NB4 (cell line): ENCODE measurements around the gene ABRAXAS1.

Experiments
- DNase-seq: peaks from one replicate; pipeline ENCODE4 v3.0.0; 2010; ENCODE audit warnings: low read depth
- H3K4me3 ChIP-seq: one replicate; pipeline ENCODE4 v1.5.1; 2011; ENCODE audit warnings: mild to moderate bottlenecking, low read depth, low read length, moderate library complexity
- MYC ChIP-seq: IDR thresholded peaks from 2 replicates; pipeline ENCODE4 v1.6.1; 2011; ENCODE audit warnings: low read depth, low read length
- POLR2A ChIP-seq: IDR thresholded peaks from 2 replicates; pipeline ENCODE4 v1.6.1; 2011; ENCODE audit warnings: mild to moderate bottlenecking; ENCODE audit not compliant: insufficient read length; ENCODE audit errors: extremely low read depth
- TF ChIP-seq, protein P1 (sequence below): IDR thresholded peaks from one replicate; pipeline ENCODE4 v1.5.1; 2012; ENCODE audit warnings: low read depth, low read length
- TF ChIP-seq, protein P2 (sequence below): IDR thresholded peaks from 2 replicates; pipeline ENCODE4 v1.6.1; 2011; ENCODE audit warnings: low read depth, low read length

ABRAXAS1 gene

GRCh38 chr4:83489711-83490326, 4.9 kb upstream of the ABRAXAS1 start:
- TF ChIP-seq, protein P1, sequence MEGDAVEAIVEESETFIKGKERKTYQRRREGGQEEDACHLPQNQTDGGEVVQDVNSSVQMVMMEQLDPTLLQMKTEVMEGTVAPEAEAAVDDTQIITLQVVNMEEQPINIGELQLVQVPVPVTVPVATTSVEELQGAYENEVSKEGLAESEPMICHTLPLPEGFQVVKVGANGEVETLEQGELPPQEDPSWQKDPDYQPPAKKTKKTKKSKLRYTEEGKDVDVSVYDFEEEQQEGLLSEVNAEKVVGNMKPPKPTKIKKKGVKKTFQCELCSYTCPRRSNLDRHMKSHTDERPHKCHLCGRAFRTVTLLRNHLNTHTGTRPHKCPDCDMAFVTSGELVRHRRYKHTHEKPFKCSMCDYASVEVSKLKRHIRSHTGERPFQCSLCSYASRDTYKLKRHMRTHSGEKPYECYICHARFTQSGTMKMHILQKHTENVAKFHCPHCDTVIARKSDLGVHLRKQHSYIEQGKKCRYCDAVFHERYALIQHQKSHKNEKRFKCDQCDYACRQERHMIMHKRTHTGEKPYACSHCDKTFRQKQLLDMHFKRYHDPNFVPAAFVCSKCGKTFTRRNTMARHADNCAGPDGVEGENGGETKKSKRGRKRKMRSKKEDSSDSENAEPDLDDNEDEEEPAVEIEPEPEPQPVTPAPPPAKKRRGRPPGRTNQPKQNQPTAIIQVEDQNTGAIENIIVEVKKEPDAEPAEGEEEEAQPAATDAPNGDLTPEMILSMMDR: no peak
- no peak overlapping the region for H3K4me3 ChIP-seq
- DNase-seq: peak; percentile 13

GRCh38 chr4:83486457-83487129, 1.7 kb upstream of the ABRAXAS1 start:
- no peak for DNase-seq
- no peak overlapping the region for H3K4me3 ChIP-seq
- TF ChIP-seq MYC: no peak
- TF ChIP-seq, protein P2, sequence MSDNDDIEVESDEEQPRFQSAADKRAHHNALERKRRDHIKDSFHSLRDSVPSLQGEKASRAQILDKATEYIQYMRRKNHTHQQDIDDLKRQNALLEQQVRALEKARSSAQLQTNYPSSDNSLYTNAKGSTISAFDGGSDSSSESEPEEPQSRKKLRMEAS: no peak
- TF ChIP-seq POLR2A: no peak
- TF ChIP-seq, protein P1: no peak

- no peak for DNase-seq
- TF ChIP-seq MYC: no peak
- TF ChIP-seq POLR2A: no peak
- TF ChIP-seq, protein P1: no peak
- TF ChIP-seq, protein P2: no peak
- H3K4me3 ChIP-seq: no peak overlapping the region
These were observed 10.9 kb downstream of the ABRAXAS1 start for GRCh38 chr4:83473966-83474365.

- no peak overlapping the region for H3K4me3 ChIP-seq
- TF ChIP-seq, protein P2: no peak
- TF ChIP-seq, protein P1: no peak
- TF ChIP-seq POLR2A (no peak), MYC (no peak)
- no peak for DNase-seq
These were observed 11.5 kb downstream of the ABRAXAS1 start for GRCh38 chr4:83473423-83473822.

DNA sequence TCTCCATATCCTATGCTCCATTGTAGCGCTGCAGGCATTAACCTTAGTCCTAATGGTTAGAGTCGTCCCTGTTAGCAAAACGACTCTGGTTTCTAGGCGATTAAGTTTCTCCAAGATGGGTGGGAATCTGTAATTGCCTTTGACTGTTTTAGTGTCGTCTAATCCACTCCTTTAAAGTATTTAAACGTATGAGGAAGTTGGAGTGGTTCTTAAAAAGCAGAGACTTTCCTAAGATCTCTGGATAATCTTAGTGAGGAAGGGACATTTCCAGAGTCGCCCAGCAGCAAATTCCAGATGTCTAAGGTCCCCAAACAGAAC, 28.8 kb downstream of the ABRAXAS1 start:
- TF ChIP-seq, protein P2: no peak
- TF ChIP-seq MYC (no peak), POLR2A (no peak)
- TF ChIP-seq, protein P1: no peak
- peak overlapping the region; percentile 90 for H3K4me3 ChIP-seq
- no peak for DNase-seq
